GM12878 (cell line): ENCODE measurements around the gene USP35. TPM values are rescaled to one million over a fixed set of nuclear protein-coding genes. Genes with fewer than 3 reads are reported as not detected.
A peak's percentile ranks its signal among the peaks of the same experiment; 100 is the strongest.
"Not testable (repeated sequence)": the region's sequence is repeated elsewhere in the genome, so short reads cannot be mapped to it uniquely, and the experiment has no call there.

Experiments used
- ATAC-seq: fragments of 200-7000 bp; cut with Tn5 transposase; 3 replicates; pipeline ENCODE4 v1.9.1; 2020; ENCODE audit warnings: mild to moderate bottlenecking, moderate library complexity
- BruUV-seq: library from RNA; stranded (reverse); fragments of 400-500 nt; replicated peaks from 2 replicates; lab custom pipeline; 2021; lab: Mats Ljungman, UMichigan
- CTCF ChIA-PET: fragments of 300-600 bp; sonication (Branson Sonifier 250); formaldehyde crosslinking; extraction: SDS; loops from one replicate; lab custom pipeline; 2021; ENCODE audit warnings: inconsistent platforms; lab: Yijun Ruan, JAX
- POLR2A ChIA-PET: fragments of 350-600 bp; formaldehyde crosslinking; extraction: SDS; loops from one replicate; lab custom pipeline; 2021; ENCODE audit warnings: inconsistent platforms; lab: Charles Lee
- RAD21 ChIA-PET: fragments of 300-600 bp; sonication (Branson Sonifier 250); formaldehyde crosslinking; loops from one replicate; lab custom pipeline; 2023; ENCODE audit warnings: antibody characterized with exemption; ENCODE audit not compliant: unreplicated experiment; lab: Charles Lee
- SMC1A ChIA-PET: fragments of 300-600 bp; sonication (Branson Sonifier 250); formaldehyde crosslinking; loops from one replicate; lab custom pipeline; 2023; ENCODE audit not compliant: unreplicated experiment, uncharacterized antibody; lab: Charles Lee
- DNase-seq: peaks from one replicate; pipeline ENCODE4 v3.0.0-alpha.2; 2011; ENCODE audit warnings: low read depth, low spot score
- FAIRE-seq: peaks from 3 replicates; lab custom pipeline; 2011; peaks lifted over from hg19 to GRCh38; lab: Jason Lieb, UNC
- H2AFZ ChIP-seq: 2 replicates; pipeline ENCODE4 v1.6.0; 2011; ENCODE audit warnings: low read depth, low read length, control low read depth; ENCODE audit not compliant: control insufficient read depth
- H3K27ac ChIP-seq: 2 replicates; pipeline ENCODE4 v1.5.1; 2011; ENCODE audit warnings: control low read depth; ENCODE audit not compliant: control insufficient read depth, insufficient read depth
- H3K27me3 ChIP-seq, 2 experiments: replicated peaks in 1 of 2; 2 replicates each; pipeline versions ENCODE4 v1.6.0 to v1.6.1; 2011; ENCODE audit warnings: low read length in 1 of 2; ENCODE audit not compliant: control insufficient read depth in 2 of 2, insufficient read depth in 2 of 2
- H3K36me3 ChIP-seq, 2 experiments: 2 replicates each; pipeline ENCODE4 v1.5.1; 2011; ENCODE audit warnings: low read length in 1 of 2; ENCODE audit not compliant: control insufficient read depth in 2 of 2, insufficient read depth in 2 of 2
- H3K4me1 ChIP-seq: 2 replicates; pipeline ENCODE4 v1.6.1; 2011; ENCODE audit warnings: mild to moderate bottlenecking, low read length, moderate library complexity, mixed read lengths; ENCODE audit not compliant: control insufficient read depth, insufficient read depth
- H3K4me2 ChIP-seq: 2 replicates; pipeline ENCODE4 v1.6.0; 2011; ENCODE audit warnings: control low read depth; ENCODE audit not compliant: control insufficient read depth, insufficient read depth
- H3K4me3 ChIP-seq: fragments of 200-600 bp; sonication (generic); 2 replicates; pipeline ENCODE4 v1.5.1; 2016
- H3K79me2 ChIP-seq: 2 replicates; pipeline ENCODE4 v1.6.0; 2011; ENCODE audit warnings: low read length; ENCODE audit not compliant: control insufficient read depth, insufficient read depth
- H3K9ac ChIP-seq: 2 replicates; pipeline ENCODE4 v1.8.0; 2011; ENCODE audit warnings: low read length, control low read depth, mixed read lengths; ENCODE audit not compliant: control insufficient read depth, insufficient read depth
- H3K9me3 ChIP-seq: replicated peaks from 3 replicates; pipeline ENCODE4 v1.5.1; 2011; ENCODE audit warnings: mild to moderate bottlenecking, low read length; ENCODE audit not compliant: control insufficient read depth, insufficient read depth
- H4K20me1 ChIP-seq: 2 replicates; pipeline ENCODE4 v1.6.0; 2011; ENCODE audit not compliant: control insufficient read depth, insufficient read depth
- GABPA ChIP-seq: IDR thresholded peaks from 2 replicates; pipeline ENCODE4 v1.6.1; 2014; ENCODE audit warnings: antibody characterized with exemption, low read depth, mild to moderate bottlenecking, inconsistent platforms
- ZBTB11 ChIP-seq: fragments of 450-650 bp; formaldehyde crosslinking; IDR thresholded peaks from 2 replicates; pipeline ENCODE4 v1.5.0; 2022; ENCODE audit warnings: mild to moderate bottlenecking, missing genetic modification characterization
- ZNF274 ChIP-seq: IDR thresholded peaks from one replicate; pipeline ENCODE4 v1.8.0; 2011; ENCODE audit not compliant: insufficient read length, insufficient read depth
- WGBS: methylation state at CpG from one replicate; pipeline ENCODE4 v1.1.6; 2016; ENCODE audit warnings: low lambda C conversion rate; ENCODE audit not compliant: insufficient replicate concordance, insufficient coverage; ENCODE audit errors: missing lambda C conversion rate; 5-methylcytosine and 5-hydroxymethylcytosine counted together
- in situ Hi-C: fragments of 300-500 bp; cut with MboI; formaldehyde crosslinking; loops from 9 replicates; pipeline ENCODE4 v1.14.3; 2018; ENCODE audit warnings: mixed read lengths
- intact Hi-C: fragments of 100-400 bp; cut with micrococcal nuclease; formaldehyde crosslinking; loops from one replicate; pipeline ENCODE4 v1.14.2; 2022; ENCODE audit not compliant: unreplicated experiment
- polyA plus RNA-seq, 11 experiments: library from polyadenylated mRNA; depleted of rRNA in 4 of 11; unstranded in 6 of 11; stranded (reverse) in 5 of 11; fragments of >200 nt; fragmentation: Nextera tagmentation in 4 of 11; fragmentation: Illumina TruSeq in 1 of 11; extraction: Ambion mirVana in 4 of 11; extraction: Trizol in 1 of 11; gene quantifications; 1 replicate in 1 of 11; 2 replicates in 10 of 11; pipeline versions ENCODE4 v1.2.1 to v1.2.3, GENCODE V29; 2011 to 2016; ENCODE audit warnings: inconsistent platforms in 2 of 11, missing spikeins in 2 of 11, low read depth in 1 of 11
- total RNA-seq, 4 experiments: library from RNA; depleted of rRNA in 3 of 4; stranded (reverse); fragments of >200 nt in 3 of 4; fragmentation: Illumina TruSeq in 1 of 4; extraction: Trizol in 1 of 4; gene quantifications; 2 replicates each; pipeline versions ENCODE4 v1.2.1 to v1.2.3, GENCODE V29; 2013 to 2021

The USP35 gene
- total and polyA plus RNA-seq, 10 of the 15 experiments (the other 5 are each of a cell fraction or from before 2014, with no cell fraction given): 0.13 to 6.4 (median 3.1) TPM; not detected in 1

- no peak for TF ChIP-seq ZBTB11 (CRISPR knock-in tag)
- TF ChIP-seq ZNF274: no peak
- TF ChIP-seq GABPA: no peak
These were observed 32.9 kb downstream of the USP35 start (continued) for GRCh38 chr11:78221396-78222315.

DNA sequence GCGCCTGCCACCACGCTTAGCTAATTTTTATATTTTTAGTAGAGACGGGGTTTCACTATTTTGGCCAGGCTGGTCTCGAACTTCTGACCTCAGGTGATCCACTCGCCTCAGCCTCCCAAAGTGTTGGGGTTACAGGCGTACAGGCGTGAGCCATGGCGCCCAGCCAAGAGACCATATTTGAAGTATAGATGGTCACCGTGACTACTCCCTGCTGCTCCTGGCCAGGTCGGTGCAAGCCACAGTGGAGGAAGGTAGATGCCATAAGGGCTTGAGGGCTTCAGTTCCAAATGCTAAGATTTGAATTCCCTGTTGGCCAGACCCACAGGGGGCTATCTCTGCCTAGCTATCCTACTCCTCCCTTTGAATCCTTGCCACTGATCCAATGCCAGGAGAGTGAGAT lies 34.0 kb downstream of the USP35 start:
- H3K79me2 ChIP-seq, SMC1A ChIA-PET, H3K27me3 ChIP-seq, DNase-seq, H2AFZ ChIP-seq, H4K20me1 ChIP-seq, H3K9me3 ChIP-seq, FAIRE-seq, H3K36me3 ChIP-seq, ATAC-seq, POLR2A ChIA-PET, H3K4me3 ChIP-seq, BruUV-seq, H3K9ac ChIP-seq: not testable (repeated sequence)
- RAD21 ChIA-PET: interaction anchor here (2.0 kb wide), 1 partner anchor 206 kb away, joined by 5 read pairs; no protein-coding TSS in a partner anchor
- CTCF ChIA-PET: interaction anchor here (0.7 to 8.1 kb wide), 2 partner anchors 73 to 344 kb away, joined by 3 to 181 read pairs; no protein-coding TSS in a partner anchor
- 89% methylated on average over 10 of the region's 10 CpGs for WGBS
- intact Hi-C loops (loop anchor here (2.0 kb wide), 1 partner anchor 34 kb away; the partner anchor contains the start of genes KCTD21 and USP35), in situ Hi-C loops (loop anchor here (5.0 kb wide), 1 partner anchor 340 kb away; no protein-coding TSS in a partner anchor)
- H3K4me2 ChIP-seq: peak overlapping the region; percentile 74; the same call in 1 of the 2 replicates
- peak overlapping the region; percentile 21 for H3K27ac ChIP-seq
- peaks cover 52% of the 10 kb centered on the region for H3K4me1 ChIP-seq
